ENCODE data around the gene USP22. TPM values are rescaled to one million over a fixed set of nuclear protein-coding genes. Genes with fewer than 3 reads are reported as not detected.

The USP22 gene
- total RNA-seq, 1 donor from 2014 or later: 268 TPM

DNA sequence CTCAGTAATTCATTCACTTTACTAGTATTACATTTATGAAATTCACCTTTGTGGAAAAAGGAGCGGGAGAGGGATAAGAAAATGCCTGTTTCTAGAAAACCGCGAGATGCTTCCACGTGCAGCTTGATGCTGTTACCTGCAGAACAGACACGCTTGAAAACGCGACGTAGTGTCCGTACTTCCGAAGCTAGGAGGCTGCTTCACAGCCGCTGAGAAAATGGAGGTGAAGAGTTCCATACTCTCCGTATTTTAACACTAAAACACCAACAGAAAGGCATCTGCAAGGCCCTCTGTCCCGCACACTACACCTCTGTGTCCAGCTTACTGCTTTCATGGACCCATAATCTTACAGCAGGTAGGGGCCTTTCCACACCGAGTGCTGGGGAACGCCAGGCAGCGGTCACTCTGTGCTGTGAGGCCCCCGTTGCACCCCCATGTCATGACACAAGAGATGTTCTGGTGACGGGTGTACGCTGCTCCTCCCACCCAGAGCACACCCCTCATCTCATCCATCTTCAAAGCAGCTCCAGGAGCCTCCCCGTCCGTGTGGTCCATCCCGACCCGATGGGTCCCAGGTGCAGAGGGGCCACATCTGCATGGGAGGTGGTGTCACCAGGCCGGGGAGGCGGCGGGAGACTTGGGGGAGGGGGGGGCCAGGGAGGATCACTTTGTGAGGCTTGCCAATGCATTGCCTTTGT is 40.4 kb downstream of the USP22 start:
- DNase-seq (ENCODE audit: low read depth): no peak

DNA sequence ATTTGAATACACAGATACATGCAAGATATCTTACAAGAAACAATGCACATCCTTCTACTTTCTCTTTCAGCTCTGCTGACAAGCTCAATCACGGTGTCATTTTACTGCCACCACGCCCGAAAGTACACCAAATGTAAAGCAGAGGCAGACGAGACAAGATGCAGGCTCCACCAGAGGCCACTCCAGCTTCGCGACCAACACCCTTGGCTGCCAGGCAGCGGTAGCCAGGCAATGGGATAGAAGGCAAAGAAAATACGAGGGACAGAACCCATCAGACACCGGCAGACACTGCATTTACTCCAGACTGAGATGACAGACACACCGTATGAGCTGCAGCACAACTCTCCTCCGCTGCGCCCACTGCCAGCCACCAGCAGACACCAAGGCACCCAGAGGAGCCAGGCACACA is 41.0 kb downstream of the USP22 start:
- DNase-seq (ENCODE audit: low read depth): no peak

DNA sequence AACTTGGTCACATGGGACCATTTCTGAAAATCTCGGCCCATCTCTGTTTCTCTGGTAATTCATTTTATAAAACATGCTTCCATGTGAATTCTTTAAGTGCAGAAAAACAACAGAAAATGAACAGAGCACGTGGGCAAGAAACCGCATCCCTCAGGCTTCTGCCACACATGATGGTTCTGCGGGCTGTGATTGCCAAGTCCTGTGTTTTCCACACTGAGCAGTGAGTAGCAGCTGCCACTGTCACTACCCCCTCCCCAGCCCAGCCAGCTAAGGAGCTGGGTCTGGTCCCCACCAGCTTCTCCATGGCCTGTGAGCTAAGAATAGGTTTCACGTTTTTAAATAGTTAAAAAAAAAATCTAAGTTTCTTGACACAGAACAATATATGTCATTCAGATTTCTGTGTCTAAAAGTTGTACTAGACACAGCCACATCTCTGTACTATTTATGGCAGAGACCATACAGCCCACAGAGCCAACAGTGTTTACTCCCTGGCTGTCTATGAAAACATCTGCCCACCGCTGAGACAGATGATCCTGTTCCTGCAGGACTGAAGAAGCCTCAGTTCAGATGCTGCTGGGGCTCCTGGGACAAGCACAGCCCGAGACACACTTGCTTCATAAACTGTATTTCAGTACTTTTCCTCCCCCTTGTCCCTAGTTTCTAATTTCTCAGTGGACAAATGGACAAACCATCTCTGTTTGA is 41.5 kb downstream of the USP22 start:
- peak; percentile 77 for DNase-seq (ENCODE audit: low read depth)

DNA sequence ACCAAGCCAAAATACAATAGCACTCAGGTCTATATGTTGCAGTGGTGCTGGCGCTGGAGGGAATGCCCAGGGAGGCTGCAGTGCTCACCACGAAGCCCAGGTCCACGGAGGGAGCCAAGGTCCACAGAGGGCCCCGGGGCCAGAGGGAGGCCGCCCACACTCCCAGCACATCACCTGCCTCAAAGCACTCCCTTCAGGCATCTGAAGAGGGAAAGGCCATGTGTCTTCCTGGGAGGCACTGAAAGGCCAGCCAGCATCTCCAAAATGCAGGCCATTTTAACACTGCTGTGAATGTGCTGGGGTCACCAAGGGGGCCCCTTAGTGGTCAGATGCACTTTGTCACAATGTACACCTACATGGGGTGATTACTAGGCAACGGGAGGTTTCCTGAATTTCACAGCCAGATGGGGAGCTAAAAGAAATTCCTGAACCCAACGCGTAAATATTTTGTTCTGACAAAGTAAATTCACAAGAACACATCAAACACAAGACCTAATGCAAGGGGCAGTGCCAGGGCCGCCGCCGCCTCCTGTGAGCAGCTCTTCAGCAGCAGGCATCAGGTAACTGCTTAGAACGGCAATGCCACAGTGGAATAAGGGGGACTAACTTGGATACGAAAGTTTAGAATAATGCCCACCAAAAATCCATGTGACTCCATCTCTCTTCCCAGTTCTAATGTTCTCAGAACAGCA is 42.8 kb downstream of the USP22 start:
- DNase-seq (ENCODE audit: low read depth): no peak

DNA sequence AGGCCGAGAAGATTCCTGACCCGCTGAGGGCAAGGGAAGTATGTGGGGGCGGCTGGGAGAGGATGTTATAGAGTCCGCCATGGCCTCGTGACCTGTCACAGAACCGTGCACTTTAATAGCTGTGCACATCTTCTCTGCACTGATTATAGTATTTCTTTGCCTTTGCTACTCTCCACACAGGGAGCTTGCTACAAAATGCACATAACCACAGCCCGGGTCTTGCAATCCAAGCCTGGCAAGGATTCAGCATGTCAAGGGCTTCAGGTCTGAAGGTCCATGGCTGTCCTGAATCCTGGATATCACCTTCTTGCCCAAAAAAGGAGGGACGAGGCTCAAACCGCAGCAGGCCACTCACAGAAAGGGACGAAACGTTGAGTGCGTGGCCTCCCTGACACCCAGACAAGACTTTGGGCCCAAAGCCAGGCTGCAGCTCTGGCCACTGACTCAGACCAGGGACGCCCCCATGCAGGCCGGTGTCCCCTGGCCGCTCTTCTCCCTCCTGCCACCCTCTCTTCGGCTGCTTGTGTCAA is 43.7 kb downstream of the USP22 start:
- DNase-seq (ENCODE audit: low read depth): peak; percentile 24

DNA sequence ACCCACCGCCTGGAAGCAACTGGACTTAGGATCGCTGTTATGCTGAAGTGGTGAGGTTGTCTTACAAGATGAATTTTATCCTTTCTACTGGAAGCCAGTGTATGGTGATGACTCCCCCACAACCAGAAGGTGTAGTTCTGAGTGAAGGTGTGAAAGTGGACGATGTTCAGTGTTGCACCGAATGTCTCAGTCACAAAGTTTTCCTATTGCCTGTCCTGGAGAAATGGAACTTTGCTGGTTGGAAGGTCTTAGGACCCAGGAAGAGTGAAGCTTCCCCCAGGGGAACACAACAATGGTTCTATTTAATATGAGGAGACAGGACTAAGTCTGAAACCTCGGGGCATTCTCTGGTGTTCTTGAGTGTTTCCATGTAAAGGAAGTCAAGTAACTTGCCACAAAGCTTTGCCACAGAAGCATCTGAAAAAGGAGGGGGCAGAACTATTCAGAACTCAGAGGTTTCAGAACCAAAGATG is 44.2 kb downstream of the USP22 start:
- DNase-seq (ENCODE audit: low read depth): no peak

DNA sequence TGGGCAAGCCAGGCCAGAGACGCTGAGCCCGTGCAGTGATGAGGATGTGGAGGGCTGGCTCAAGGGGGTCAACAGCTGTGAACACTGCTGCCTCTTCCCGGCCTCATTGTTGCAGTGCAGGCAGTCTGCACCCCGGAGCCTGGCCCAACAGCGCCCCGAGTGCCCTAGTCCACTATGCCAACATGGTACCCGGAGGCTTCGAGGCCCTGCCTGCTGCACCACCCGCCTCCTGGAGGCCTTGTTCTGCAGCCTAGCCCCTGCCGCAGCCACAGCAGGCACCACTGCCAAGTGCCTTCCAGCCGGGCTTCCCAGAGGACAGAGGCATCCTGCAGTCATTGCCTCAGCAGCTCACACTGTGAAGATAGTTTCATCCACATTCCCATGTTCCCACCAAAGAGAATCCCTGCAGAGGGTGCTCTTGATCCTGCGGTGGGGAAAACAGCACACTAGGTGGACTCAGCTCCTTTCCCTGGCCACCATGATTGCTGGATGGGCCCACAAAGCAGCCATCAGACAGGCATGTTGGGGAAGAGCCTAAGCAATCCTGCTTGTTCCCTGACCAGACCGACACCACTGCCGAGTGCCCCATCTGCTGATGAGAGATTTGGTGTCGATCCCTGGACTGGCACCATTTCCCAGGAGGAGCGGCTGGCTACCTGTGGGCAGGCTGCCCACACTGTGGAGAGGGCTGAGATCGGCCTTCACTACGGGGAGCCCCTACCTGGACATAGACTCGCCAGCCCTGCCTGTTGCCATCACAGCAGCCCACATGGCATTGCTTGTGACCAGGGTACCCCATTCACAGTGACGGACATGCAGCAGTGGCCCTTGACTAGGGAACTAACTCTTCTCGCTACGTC is 44.9 kb downstream of the USP22 start:
- no peak for DNase-seq (ENCODE audit: low read depth)

DNA sequence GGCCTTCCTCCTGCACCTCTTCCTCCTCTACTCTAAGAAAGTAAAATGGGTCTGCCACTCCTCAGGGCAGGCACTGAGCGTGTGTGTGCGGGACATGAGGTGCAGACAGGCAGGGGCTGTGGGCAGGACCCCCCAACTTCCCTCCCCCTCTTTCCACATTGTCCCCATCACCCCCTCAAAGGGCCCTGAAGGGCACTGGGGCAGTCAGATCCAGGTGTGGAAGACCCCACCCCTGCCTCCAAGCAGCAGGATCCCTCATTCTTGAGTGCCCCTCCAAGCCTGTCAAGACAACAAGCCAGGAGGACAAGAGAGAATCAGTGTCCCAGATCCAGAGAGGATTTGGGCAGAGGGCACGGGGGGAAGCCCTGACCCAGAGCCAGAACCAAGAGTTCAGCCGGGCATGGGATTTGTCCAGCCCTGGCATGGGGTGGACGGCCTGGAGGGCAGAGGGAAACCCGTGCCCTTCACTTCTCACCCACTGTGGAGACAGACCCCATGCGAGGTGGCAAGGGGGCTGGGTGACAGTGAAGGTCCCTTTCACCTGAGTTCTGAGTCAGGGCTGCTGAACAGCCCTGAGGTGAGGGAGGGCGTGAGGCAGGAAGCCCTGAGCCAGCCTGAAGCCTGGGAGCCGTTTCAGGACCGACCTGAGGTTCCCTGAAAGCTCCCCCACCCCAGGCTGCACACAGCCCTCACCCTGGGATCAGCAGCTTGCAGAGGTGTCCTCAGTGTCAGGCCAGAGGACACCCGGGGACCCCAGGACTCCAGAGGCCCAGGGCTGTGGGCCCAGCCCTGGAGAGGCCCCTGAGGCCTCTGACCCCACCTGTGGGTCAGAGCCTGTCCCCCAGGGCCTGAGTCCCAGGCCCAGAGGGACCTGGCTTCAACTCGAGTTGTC is 45.8 kb downstream of the USP22 start:
- DNase-seq (ENCODE audit: low read depth): no peak

DNA sequence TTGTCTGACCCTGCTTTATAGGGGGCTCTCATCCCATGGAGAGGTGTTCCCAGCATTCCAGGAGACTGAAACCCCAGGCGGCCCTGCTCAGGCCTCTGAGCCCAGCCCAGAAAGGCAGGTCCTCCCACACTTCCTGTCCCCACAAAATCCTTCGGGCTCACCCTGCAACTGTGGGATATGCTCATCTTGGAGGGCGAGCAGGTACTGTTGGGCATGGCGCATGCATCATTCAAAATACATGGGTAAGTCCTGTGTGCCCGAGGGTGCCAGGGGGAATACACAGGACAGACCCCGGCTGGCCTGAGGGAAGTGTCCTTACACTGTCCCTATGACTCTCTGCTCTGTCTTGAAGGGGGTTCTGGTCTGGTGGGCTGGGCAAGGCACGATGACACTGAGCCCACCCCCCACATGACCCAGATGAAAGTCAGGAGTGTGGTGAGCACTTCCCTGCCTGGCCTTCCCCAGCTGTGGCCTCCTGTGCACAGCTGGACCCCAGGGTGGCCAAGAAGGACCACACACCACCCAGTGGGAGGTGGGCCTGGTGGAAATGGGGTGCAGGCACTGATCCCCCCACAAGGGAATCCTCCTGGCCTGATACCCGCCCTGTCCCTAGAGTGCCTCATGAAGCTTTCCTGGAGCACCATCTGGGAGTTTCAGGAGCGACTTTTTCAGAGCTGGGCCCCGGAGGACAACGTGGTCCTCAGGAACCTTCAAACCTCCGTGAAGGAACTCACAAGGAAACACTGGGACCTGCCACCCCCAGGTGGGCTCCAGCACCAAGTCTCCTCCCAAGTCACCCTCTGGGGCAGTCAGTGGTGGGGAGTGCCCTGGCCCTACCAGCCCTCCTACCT is 46.7 kb downstream of the USP22 start:
- no peak for DNase-seq (ENCODE audit: low read depth)

DNA sequence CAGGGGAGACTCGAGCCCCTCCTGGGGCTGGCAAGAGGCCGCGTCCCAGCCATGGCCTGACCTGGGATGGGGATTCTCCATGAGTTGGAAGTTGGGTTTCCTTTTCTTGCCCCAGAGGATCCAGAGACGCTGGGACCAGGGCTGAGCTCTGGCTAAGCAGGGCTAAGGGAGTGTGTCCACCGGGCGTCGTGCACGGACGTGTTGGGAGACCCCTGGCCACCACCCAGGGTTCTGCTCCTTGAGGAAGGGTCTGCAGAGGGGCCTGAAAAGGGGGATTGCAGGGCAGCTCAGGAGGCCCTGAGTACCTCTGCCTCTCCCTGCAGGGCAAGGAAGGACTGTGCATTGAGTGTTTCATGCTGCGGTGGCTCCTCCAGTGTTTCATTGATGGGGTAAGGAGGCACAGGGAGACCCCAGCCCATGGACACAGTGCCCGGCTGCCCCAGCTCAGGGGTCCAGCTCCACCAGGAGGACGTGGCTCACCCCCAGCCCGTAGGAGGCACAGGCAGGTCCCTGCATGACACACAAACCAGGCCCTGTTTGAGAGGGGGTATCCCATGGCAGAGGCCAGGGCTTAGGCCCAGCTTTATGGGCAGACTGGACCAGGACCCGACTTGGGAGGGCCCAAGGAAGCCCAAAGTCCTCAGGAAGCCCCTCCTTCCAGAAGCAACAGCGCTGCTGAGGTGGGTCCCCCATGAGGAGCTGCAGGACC is 47.5 kb downstream of the USP22 start:
- DNase-seq (ENCODE audit: low read depth): no peak

DNA sequence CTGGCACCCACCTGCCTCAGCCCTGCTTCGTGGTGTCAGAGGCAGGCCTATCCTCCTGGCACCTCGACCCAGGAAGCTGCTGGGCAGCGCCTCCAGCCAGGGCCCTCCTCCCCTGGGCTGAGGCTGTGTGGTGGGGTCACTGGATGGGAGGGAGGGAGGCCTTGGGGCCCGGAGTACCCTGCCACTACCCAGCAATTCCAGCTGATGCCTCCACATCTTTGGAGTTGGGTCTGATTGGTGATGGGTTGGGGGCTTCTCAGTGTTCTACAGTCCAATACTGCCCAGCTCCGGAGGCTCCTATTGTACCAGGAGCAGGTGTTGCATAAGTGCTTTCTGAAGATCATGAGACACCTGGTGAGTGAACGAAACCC is 48.0 kb downstream of the USP22 start:
- no peak for DNase-seq (ENCODE audit: low read depth)

DNA sequence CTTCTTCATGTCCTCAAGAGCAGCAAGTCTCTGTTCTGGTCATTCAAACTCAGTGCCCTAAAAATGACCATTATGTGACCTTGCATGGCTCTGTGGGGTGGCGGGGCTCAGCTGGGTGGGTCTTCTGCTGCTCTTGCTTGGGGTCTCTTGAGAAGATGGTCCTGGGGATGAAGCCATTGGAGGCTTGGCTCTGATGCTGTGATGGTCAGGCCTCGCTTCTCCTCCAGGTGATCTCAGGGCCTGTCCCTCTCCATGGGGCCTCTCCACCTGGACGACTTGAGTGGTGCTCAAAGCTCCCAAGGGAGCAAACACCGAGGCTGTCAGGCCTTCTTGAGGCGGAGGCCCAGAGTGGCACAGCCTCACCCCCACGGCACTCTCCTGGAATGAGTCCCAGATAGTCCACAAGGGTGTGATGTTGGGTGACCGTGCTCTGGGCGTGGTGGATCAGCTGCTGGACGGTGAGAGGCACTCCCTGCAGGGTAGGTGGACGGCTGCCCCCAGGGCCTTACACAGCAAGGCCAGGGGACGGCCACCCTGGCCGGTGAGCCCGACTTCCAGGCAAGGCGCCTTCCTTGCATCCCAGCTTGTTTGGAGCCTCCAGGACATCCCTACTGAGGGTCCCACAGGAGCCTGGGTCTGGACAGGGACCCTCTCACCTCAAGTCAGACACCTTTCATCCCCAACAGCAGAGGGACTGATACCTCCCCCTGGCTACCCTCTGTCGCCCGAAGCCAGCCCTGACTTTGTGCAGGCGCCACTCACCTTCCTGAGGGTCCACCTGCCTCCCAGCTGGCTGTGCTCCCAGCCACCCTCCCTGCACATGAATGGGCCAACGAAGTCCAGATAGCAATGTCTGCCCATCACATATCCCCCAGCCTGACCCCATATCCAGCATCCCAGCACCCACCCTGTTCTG is 48.7 kb downstream of the USP22 start:
- peak; percentile 30 for DNase-seq (ENCODE audit: low read depth)

DNA sequence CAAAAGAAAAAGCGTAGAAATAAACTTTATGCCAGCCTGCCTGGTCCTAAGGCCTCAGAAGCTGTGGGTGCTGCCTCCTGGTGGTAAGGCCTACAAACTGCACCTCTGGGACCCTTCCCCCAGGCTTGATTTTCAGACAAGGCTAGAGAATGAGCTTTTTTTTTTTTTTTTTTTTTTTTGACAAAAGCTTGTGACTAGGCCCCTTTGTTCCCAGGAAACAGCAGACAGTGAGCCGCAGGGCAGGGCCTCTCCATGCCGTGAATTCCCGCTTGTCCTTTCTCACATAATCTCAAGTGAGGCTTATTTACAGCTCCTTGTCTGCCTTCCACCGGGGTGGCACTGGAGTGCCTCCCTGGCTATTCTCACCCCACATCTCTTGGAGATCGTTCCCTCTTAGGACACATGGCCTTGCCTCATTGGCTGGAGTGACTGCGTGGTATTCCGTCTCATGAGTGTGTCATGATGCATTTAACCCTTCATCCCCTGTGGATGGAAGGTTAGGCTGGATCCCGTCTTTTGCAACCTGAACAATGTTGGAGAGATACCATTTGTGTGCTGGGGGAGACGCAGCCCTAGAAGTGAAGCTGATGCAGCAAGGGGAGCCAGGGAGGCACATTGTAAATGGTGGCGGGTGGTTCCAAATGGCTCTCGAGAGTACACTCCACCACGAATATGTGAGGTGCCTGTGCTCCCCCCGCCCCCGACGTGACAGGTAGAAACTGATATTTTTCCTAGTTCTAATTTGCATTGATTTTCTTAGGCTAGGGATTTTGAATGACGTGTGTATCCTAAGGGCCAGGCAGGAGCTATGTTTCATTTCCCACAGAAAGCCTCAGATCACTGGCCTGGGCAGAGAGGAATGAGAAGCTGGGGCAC is 49.6 kb downstream of the USP22 start:
- DNase-seq (ENCODE audit: low read depth): peak; percentile 81

DNA sequence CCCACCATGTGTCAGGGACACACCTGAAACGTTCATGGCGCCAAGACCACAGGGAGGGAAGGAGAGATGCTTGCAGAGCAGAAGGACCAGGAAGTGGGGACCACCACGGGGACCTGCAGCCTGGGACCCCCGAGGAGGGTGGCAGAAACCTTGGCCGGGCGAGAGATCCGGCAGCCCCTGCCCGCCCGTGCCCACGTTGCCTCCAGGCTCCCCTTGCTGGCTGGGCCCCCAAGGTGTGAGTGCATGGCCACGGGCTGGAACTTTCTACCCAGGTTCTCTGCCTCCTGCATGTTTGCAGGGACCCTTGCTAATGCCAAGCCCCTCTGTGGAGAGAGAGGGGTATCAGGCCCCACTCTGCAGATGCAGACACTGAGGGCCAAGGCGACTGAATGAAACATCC is 50.4 kb downstream of the USP22 start:
- DNase-seq (ENCODE audit: low read depth): no peak

DNA sequence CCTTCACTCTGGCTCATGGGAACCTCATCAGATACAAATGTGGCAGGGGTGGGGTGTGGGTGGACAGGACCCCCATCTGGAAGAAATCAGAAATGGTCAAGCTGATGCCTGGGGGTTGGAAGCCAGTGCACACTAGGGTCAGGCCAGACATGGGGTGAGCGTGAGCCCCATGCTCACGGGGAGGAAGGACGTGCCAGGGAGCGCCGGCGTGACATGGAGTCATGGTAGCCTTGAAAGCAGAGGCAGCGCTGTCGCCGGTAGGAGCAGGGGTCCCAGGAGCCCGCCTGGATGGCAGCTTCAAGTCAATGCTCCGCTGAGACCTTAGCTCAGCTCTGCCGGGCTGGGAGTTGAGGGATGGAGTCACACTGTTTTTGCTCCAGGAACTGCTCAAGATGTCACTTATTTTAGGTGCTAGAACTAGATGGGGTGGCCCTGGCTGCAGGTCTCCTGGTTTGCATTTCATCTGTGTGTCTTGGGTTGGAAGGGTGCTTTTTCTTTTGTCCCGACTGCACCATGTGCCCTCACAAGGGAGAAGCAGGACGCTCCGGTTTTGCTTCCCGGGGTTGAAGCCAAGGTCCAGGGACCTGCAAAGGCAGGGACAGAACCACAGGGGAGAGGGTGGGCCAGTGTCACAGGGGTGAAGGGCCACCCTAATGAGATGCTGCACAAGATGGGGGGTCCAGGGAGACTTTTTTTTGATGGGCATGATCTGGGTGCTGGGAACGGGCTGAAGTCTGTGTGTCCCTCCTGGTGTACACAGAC is 51.4 kb downstream of the USP22 start:
- no peak for DNase-seq (ENCODE audit: low read depth)

Measured in myocyte (in vitro differentiated cells).